NCI-H446 (cell line): Measurements from ENCODE around the gene ORMDL2.
"Not testable (repeated sequence)": the region's sequence is repeated elsewhere in the genome, so short reads cannot be mapped to it uniquely, and the experiment has no call there.

Source experiments
- DNase-seq, 2 experiments: peaks; one replicate each; lab custom pipeline; 2025; lab: John Stamatoyannopoulos, UW

Gene ORMDL2

DNA sequence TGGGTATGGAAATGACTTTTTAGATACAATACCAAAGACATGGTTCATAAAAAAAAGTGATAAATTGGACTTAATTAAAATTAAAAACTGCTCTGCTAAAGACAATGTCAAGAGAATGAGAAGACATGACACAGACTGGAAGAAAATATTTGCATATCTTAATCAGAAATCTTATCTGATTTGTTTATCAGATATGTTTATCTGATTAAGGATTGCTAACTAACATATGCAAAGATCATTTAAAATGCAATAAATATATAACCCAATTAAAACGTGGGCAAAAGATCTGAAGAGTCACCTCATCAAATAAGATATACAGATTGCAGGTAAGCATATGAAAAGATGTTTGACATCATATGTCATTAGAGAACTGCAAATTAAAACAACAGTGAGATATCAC is 34.9 kb downstream of the ORMDL2 start:
- DNase-seq = no peak

DNA sequence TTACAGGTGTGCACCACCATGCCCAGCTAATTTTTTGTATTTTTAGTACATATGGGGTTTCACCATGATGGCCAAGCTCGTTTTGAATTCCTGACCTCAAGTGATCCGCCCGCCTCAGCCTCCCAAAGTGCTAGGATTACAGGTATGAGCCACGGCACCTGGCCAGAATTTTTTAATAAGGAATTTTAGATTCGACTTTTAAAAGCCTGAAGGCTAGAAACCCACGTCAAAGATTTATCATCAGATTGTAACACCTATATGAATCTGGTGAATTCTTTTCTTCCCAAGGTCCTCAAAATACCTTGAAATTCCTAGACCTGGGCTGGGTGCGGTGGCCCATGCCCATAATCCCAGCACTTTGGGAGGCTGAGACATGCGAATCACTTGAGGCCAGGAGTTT is 43.6 kb downstream of the ORMDL2 start:
- no peak for DNase-seq

- DNase-seq = no peak
These were observed 44.0 kb downstream of the ORMDL2 start for GRCh38 chr12:55861871-55862270.

DNA sequence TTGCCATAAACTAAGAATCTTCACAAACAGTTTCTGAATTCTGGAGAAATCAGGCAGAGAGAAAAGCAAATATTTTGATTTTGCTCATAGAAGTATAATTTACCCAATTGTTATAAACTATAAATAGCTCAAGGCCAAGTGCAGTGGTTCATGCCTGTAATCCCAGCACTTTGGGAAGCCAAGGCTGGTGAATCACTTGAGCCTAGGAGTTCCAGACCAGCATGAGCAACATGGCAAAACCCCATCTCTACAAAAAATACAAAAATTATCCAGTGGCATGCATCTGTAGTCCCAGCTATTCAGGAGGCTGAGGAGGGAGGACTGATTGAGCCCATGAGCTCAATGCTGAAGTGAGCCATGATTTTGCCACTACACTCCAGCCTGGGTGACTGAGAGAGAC is 44.4 kb downstream of the ORMDL2 start:
- DNase-seq = no peak

DNA sequence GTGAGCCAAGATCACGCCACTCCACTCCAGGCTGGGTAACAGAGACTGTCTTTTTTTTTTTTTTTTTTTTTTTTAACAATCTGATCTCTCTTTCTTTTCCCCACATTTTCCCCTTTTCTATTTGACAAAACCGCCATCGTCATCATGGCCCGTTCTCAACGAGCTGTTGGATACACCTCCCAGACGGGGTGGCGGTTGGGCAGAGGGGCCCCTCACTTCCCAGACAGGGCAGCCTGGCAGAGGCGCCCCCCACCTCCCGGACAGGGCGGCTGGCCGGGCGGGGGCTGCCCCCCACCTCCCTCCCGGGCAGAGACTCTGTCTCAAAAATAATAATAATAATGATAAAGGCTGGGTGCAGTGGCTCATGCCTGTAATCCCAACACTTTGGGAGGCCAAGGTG is 45.1 kb downstream of the ORMDL2 start:
- not testable (repeated sequence) for DNase-seq

DNA sequence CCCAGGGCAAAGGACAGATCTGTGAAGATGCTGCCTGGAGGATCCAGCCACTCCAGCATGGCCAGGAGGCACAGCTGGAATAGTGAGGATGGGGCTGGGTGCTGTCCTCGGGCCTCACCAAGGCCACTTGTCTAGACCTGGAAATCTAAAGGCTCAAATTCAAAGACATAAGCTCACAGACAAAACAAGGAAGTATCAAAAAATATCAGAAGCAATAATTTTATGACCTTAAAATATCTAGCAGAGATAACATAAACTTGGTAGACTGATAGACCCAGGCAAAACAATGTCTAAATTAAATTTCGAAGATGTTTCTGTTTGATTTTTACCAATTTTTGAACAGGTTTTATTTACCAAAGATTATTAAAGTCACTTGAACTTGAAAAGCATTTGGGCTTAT is 47.5 kb downstream of the ORMDL2 start:
- DNase-seq = no peak

DNA sequence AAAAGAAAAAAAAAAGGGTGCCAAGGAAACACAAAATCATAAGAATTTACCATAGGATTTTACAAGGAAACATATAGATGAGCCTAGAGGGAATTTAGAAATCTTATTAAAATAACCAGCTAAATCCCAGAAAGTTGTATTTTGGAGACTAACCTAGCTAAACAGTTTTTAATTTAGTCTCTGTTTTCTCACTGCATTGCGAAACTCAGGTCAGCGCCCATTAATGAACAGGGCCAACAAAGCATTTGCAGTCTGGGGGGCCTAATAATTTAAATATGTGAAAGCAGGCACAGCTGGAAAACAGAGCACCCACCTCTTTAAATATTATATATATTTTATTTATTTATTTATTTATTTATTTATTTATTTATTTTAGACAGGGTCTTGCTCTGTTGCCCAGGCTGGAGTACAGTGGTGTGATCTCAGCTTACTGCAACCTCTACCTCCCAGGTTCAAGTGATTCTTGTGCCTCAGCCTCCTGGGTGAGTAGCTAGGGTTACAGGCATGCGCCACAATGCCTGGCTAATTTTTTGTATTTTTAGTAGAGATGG is 48.7 kb downstream of the ORMDL2 start:
- not testable (repeated sequence) for DNase-seq
